Lower lobe of right lung (tissue), 2 donors: ENCODE data around the gene COL19A1. TPM values are rescaled to one million over a fixed set of nuclear protein-coding genes. Genes with fewer than 3 reads are reported as not detected.

Experiments
- ATAC-seq, 2 donors: fragments of 200-7000 bp; cut with Tn5 transposase; one replicate each; pipeline ENCODE4 v1.9.1; 2020 to 2022; ENCODE audit warnings: mild to moderate bottlenecking in 2 of 2, moderate library complexity in 2 of 2
- DNase-seq: peaks from one replicate; pipeline ENCODE4 v3.0.0-alpha.2; 2020
- H3K27ac ChIP-seq: fragments of 200-600 bp; one replicate; pipeline ENCODE4 v1.8.0; 2022
- H3K27me3 ChIP-seq: fragments of 200-600 bp; one replicate; pipeline ENCODE4 v1.8.0; 2022; ENCODE audit warnings: low read depth
- H3K36me3 ChIP-seq: fragments of 200-600 bp; one replicate; pipeline ENCODE4 v1.8.0; 2022; ENCODE audit warnings: mild to moderate bottlenecking
- H3K4me1 ChIP-seq: fragments of 200-600 bp; one replicate; pipeline ENCODE4 v1.8.0; 2022
- H3K4me3 ChIP-seq: fragments of 200-600 bp; one replicate; pipeline ENCODE4 v1.8.0; 2022; ENCODE audit warnings: mild to moderate bottlenecking
- H3K9me3 ChIP-seq: fragments of 200-600 bp; one replicate; pipeline ENCODE4 v1.8.0; 2022
- CTCF ChIP-seq: fragments of 200-600 bp; IDR thresholded peaks from one replicate; pipeline ENCODE4 v1.8.0; 2022; ENCODE audit warnings: antibody characterized with exemption, mild to moderate bottlenecking
- intact Hi-C: fragments of 100-400 bp; cut with DNase I; formaldehyde crosslinking; loops from one replicate; pipeline ENCODE4 v1.11.0; 2022
- total RNA-seq: library from RNA; stranded (reverse); fragmentation: NEBNext Ultra II Directional; extraction: Animal tissue kit (Norgen Biotek cat#: 25700); gene quantifications from one replicate; pipeline ENCODE4 v1.2.1, GENCODE V29; 2021
- donor health status: DM: no; HTN: yes; CAD: no; lungs with severe emphysema.

Gene COL19A1
- total RNA-seq, 1 donor from 2014 or later: not detected

GRCh38 chr6:70072540-70073179 lies 206.3 kb downstream of the COL19A1 start:
- Histone ChIP-seq H3K4me1 (no peaks in the 10 kb centered on the region), H3K9me3 (no peaks in the 10 kb centered on the region), H3K27ac (no peak overlapping the region), H3K36me3 (no peaks in the 10 kb centered on the region), H3K4me3 (no peak overlapping the region), H3K27me3 (no peaks in the 10 kb centered on the region)
- ATAC-seq (no peak), DNase-seq (no peak)
- intact Hi-C loops: no loop called here
- TF ChIP-seq CTCF: no peak

- Histone ChIP-seq H3K4me3 (no peak overlapping the region), H3K27ac (no peak overlapping the region), H3K4me1 (no peaks in the 10 kb centered on the region), H3K27me3 (no peaks in the 10 kb centered on the region), H3K9me3 (no peaks in the 10 kb centered on the region), H3K36me3 (no peaks in the 10 kb centered on the region)
- intact Hi-C loops: no loop called here
- ATAC-seq (no peak), DNase-seq (no peak)
- no peak for TF ChIP-seq CTCF
Measured at GRCh38 chr6:70073637-70074036, 207.3 kb downstream of the COL19A1 start.

GRCh38 chr6:70079241-70079640 lies 212.9 kb downstream of the COL19A1 start:
- H3K27me3 ChIP-seq: no peaks in the 10 kb centered on the region
- DNase-seq (no peak), ATAC-seq (no peak)
- H3K36me3 ChIP-seq: no peaks in the 10 kb centered on the region
- intact Hi-C loops: no loop called here
- H3K27ac ChIP-seq: no peak overlapping the region
- H3K4me3 ChIP-seq: no peak overlapping the region
- H3K4me1 ChIP-seq: no peaks in the 10 kb centered on the region
- no peak for TF ChIP-seq CTCF
- no peaks in the 10 kb centered on the region for H3K9me3 ChIP-seq

- no peak for ATAC-seq
- Histone ChIP-seq H3K4me1 (no peaks in the 10 kb centered on the region), H3K4me3 (no peak overlapping the region), H3K9me3 (no peaks in the 10 kb centered on the region), H3K27me3 (no peaks in the 10 kb centered on the region), H3K27ac (no peak overlapping the region), H3K36me3 (no peaks in the 10 kb centered on the region)
- intact Hi-C loops: no loop called here
- TF ChIP-seq CTCF: no peak
- no peak for DNase-seq
Measured at GRCh38 chr6:70080443-70081070, 214.2 kb downstream of the COL19A1 start.

GRCh38 chr6:70082830-70083229 lies 216.5 kb downstream of the COL19A1 start:
- no peaks in the 10 kb centered on the region for H3K4me1 ChIP-seq
- intact Hi-C loops: no loop called here
- ATAC-seq: no peak

More at GRCh38 chr6:70082830-70083229, 216.5 kb downstream of the COL19A1 start:
- no peak for TF ChIP-seq CTCF
- H3K27me3 ChIP-seq: no peaks in the 10 kb centered on the region
- no peak for DNase-seq
- no peaks in the 10 kb centered on the region for H3K36me3 ChIP-seq
- no peak overlapping the region for H3K4me3 ChIP-seq
- no peaks in the 10 kb centered on the region for H3K9me3 ChIP-seq
- H3K27ac ChIP-seq: no peak overlapping the region
